PC-3 (cell line): ENCODE data around the gene LCN6. TPM values are rescaled to one million over a fixed set of nuclear protein-coding genes. Genes with fewer than 3 reads are reported as not detected.

Experiments used
- ATAC-seq: fragments of 200-7000 bp; cut with Tn5 transposase; 2 replicates; pipeline ENCODE4 v1.9.1; 2020; ENCODE audit warnings: mild to moderate bottlenecking, moderate library complexity
- BruUV-seq: library from RNA; stranded (reverse); fragments of 400-500 nt; replicated peaks from 2 replicates; lab custom pipeline; 2021; lab: Mats Ljungman, UMichigan
- CTCF ChIA-PET: fragments of 300-600 bp; sonication (Branson Sonifier 250); formaldehyde crosslinking; loops from one replicate; lab custom pipeline; 2022; ENCODE audit warnings: antibody characterized with exemption; lab: Charles Lee
- POLR2A ChIA-PET: fragments of 300-600 bp; sonication (Branson Sonifier 250); formaldehyde crosslinking; loops from one replicate; lab custom pipeline; 2022; ENCODE audit warnings: antibody characterized with exemption; ENCODE audit not compliant: unreplicated experiment; lab: Charles Lee
- DNase-seq: peaks from one replicate; pipeline ENCODE4 v3.0.0-alpha.2; 2015
- H2AFZ ChIP-seq: fragments of 300-600 bp; sonication (generic); 2 replicates; pipeline ENCODE4 v1.6.0; 2016; ENCODE audit warnings: antibody characterized with exemption, low read length
- H3F3A ChIP-seq: fragments of 300-600 bp; sonication (generic); one replicate; pipeline ENCODE4 v1.6.0; 2017; ENCODE audit warnings: antibody characterized with exemption, low read length, control low read depth, mild to moderate bottlenecking; ENCODE audit not compliant: unreplicated experiment
- H3K27ac ChIP-seq: fragments of 300-600 bp; sonication (generic); 2 replicates; pipeline ENCODE4 v1.5.1; 2016; ENCODE audit warnings: mild to moderate bottlenecking, low read length
- H3K27me3 ChIP-seq: fragments of 300-600 bp; sonication (generic); 2 replicates; pipeline ENCODE4 v1.6.1; 2016; ENCODE audit warnings: low read length, mixed read lengths
- H3K36me3 ChIP-seq: fragments of 300-600 bp; sonication (generic); 2 replicates; pipeline ENCODE4 v1.6.1; 2016; ENCODE audit warnings: low read depth, mixed run types, low read length, mixed read lengths
- H3K4me1 ChIP-seq: fragments of 300-600 bp; sonication (generic); 2 replicates; pipeline ENCODE4 v1.5.1; 2016; ENCODE audit warnings: low read length; ENCODE audit not compliant: insufficient read depth
- H3K4me2 ChIP-seq: fragments of 300-600 bp; sonication (generic); 2 replicates; pipeline ENCODE4 v1.6.0; 2016; ENCODE audit warnings: low read length
- H3K4me3 ChIP-seq: fragments of 300-600 bp; sonication (generic); 2 replicates; pipeline ENCODE4 v1.5.1; 2016; ENCODE audit warnings: mild to moderate bottlenecking, low read length, mixed read lengths
- H3K79me2 ChIP-seq: fragments of 300-600 bp; sonication (generic); 2 replicates; pipeline ENCODE4 v1.6.1; 2017; ENCODE audit warnings: low read length, mixed read lengths
- H3K9ac ChIP-seq: fragments of 300-600 bp; sonication (generic); 2 replicates; pipeline ENCODE4 v1.6.0; 2016; ENCODE audit warnings: mild to moderate bottlenecking, low read length
- H3K9me2 ChIP-seq: fragments of 300-600 bp; sonication (generic); replicated peaks from 2 replicates; pipeline ENCODE4 v1.6.1; 2016; ENCODE audit warnings: mixed run types, low read length, mixed read lengths
- H3K9me3 ChIP-seq: fragments of 300-600 bp; sonication (generic); 2 replicates; pipeline ENCODE4 v1.6.1; 2016; ENCODE audit warnings: low read length, mixed read lengths
- H4K20me1 ChIP-seq: fragments of 300-600 bp; sonication (generic); 2 replicates; pipeline ENCODE4 v1.6.1; 2016; ENCODE audit warnings: low read length, mixed read lengths
- EZH2 ChIP-seq: fragments of 300-600 bp; sonication (generic); IDR thresholded peaks from one replicate; pipeline ENCODE4 v1.6.1; 2017; ENCODE audit warnings: antibody characterized with exemption, mild to moderate bottlenecking, low read length; ENCODE audit not compliant: unreplicated experiment
- EZH2phosphoT487 ChIP-seq: fragments of 300-600 bp; sonication (generic); IDR thresholded peaks from 2 replicates; pipeline ENCODE4 v1.6.1; 2018; ENCODE audit warnings: mild to moderate bottlenecking, antibody characterized with exemption, low read length, borderline replicate concordance
- intact Hi-C: fragments of 100-400 bp; cut with micrococcal nuclease; formaldehyde crosslinking; loops from 2 replicates; pipeline ENCODE4 v1.9.0; 2023
- total RNA-seq: library from RNA; depleted of rRNA; stranded (reverse); fragments of >200 nt; gene quantifications from 2 replicates; pipeline ENCODE4 v1.2.3, GENCODE V29; 2014
- TF ChIP-seq, protein P1 (sequence below): fragments of 300-600 bp; sonication (generic); conservative IDR thresholded peaks from 2 replicates; pipeline ENCODE4 v1.5.1; 2017; ENCODE audit warnings: antibody characterized with exemption, low read depth, mild to moderate bottlenecking, low read length

LCN6 gene
- total RNA-seq, 1 experiment from 2014 or later: not detected

DNA sequence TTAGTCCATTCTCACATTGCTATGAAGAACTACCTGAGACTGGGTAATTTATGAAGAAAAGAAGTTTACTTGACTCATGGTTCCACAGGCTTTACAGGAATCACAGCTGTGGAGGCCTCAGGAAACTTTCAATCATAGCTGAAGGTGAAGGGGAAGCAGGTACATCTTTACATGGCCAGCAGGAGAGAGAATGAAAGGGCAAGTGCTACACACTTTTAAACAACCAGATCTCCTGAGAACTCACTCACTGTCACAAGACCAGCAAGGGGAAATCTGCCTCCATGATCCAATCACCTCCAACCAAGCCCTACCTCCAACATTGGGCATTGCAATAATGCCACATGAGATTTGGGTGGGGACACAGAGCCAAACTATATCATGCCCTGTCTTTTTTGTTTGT lies 3.5 kb upstream of the LCN6 start:
- Histone ChIP-seq H3F3A (no peaks in the 10 kb centered on the region), H4K20me1 (no peaks in the 10 kb centered on the region), H3K79me2 (no peaks in the 10 kb centered on the region), H3K4me2 (no peak overlapping the region), H3K27me3 (no peaks in the 10 kb centered on the region), H3K4me3 (no peak overlapping the region), H3K27ac (no peak overlapping the region), H3K9me3 (no peaks in the 10 kb centered on the region), H3K9ac (no peak overlapping the region), H3K36me3 (no peaks in the 10 kb centered on the region), H3K4me1 (no peaks in the 10 kb centered on the region), H2AFZ (no peak overlapping the region), H3K9me2 (no peaks in the 10 kb centered on the region)
- no peak for DNase-seq
- intact Hi-C loops: no loop called here
- POLR2A ChIA-PET: no interaction called here
- TF ChIP-seq EZH2 (no peak), EZH2phosphoT487 (no peak)
- TF ChIP-seq, protein P1, sequence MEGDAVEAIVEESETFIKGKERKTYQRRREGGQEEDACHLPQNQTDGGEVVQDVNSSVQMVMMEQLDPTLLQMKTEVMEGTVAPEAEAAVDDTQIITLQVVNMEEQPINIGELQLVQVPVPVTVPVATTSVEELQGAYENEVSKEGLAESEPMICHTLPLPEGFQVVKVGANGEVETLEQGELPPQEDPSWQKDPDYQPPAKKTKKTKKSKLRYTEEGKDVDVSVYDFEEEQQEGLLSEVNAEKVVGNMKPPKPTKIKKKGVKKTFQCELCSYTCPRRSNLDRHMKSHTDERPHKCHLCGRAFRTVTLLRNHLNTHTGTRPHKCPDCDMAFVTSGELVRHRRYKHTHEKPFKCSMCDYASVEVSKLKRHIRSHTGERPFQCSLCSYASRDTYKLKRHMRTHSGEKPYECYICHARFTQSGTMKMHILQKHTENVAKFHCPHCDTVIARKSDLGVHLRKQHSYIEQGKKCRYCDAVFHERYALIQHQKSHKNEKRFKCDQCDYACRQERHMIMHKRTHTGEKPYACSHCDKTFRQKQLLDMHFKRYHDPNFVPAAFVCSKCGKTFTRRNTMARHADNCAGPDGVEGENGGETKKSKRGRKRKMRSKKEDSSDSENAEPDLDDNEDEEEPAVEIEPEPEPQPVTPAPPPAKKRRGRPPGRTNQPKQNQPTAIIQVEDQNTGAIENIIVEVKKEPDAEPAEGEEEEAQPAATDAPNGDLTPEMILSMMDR: no peak
- CTCF ChIA-PET: no interaction called here
- BruUV-seq: no TSS peak
- ATAC-seq: no peak

DNA sequence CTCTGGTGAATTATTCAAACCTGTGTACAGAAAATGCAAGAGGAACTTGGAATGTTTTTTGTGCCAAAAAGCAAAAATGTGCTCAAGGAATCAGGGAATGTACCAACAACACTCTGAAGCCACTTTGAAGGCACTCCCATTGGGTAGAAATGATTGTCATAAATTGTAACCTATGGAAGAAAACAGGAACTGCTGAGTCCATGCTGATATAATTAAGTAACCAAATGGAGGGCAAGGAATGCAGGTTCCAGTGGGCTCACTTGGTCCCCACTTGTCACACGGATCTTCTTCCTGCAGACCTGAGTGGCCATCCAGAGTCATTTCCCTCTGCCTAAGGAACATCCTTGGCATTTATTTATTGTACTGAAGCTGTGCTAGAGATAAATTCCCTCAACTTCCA lies 2.9 kb upstream of the LCN6 start:
- ChIA-PET CTCF (interaction anchor here (0.7 kb wide), 1 partner anchor 316 kb away, joined by 3 read pairs; no protein-coding TSS in a partner anchor), POLR2A (no interaction called here)
- H3K9ac ChIP-seq: no peak overlapping the region
- no peak overlapping the region for H3K4me3 ChIP-seq
- H3K9me2 ChIP-seq: no peaks in the 10 kb centered on the region
- no peaks in the 10 kb centered on the region for H3K27me3 ChIP-seq
- H3F3A ChIP-seq: no peaks in the 10 kb centered on the region
- intact Hi-C loops: no loop called here
- TF ChIP-seq EZH2phosphoT487 (no peak), EZH2 (no peak)
- H2AFZ ChIP-seq: no peak overlapping the region
- H3K9me3 ChIP-seq: no peaks in the 10 kb centered on the region
- no peak overlapping the region for H3K4me2 ChIP-seq
- BruUV-seq: no TSS peak
- H3K36me3 ChIP-seq: no peaks in the 10 kb centered on the region
- no peaks in the 10 kb centered on the region for H3K79me2 ChIP-seq
- H3K4me1 ChIP-seq: no peaks in the 10 kb centered on the region
- no peaks in the 10 kb centered on the region for H4K20me1 ChIP-seq
- DNase-seq: no peak
- no peak overlapping the region for H3K27ac ChIP-seq
- ATAC-seq: no peak

- no peaks in the 10 kb centered on the region for H3K27me3 ChIP-seq
- no peaks in the 10 kb centered on the region for H3F3A ChIP-seq
- ATAC-seq: no peak; the same call in 1 of the 2 replicates
- no peak overlapping the region for H3K4me3 ChIP-seq
- intact Hi-C loops: no loop called here
- no peaks in the 10 kb centered on the region for H3K9me2 ChIP-seq
- H4K20me1 ChIP-seq: no peaks in the 10 kb centered on the region
- DNase-seq: peak; percentile 39
- no peaks in the 10 kb centered on the region for H3K4me1 ChIP-seq
- BruUV-seq: no TSS peak
- H3K79me2 ChIP-seq: no peaks in the 10 kb centered on the region
- POLR2A ChIA-PET: no interaction called here
- no peak for TF ChIP-seq EZH2phosphoT487
- no peak for TF ChIP-seq EZH2
- TF ChIP-seq, protein P1: no peak
- H3K36me3 ChIP-seq: no peaks in the 10 kb centered on the region
- CTCF ChIA-PET: interaction anchor here (0.7 kb wide), 1 partner anchor 317 kb away, joined by 3 read pairs; no protein-coding TSS in a partner anchor
- no peak overlapping the region for H2AFZ ChIP-seq
- H3K9me3 ChIP-seq: no peaks in the 10 kb centered on the region
- H3K9ac ChIP-seq: no peak overlapping the region
- no peak overlapping the region for H3K27ac ChIP-seq
- no peak overlapping the region for H3K4me2 ChIP-seq
Measured at GRCh38 chr9:136750526-136750925, 2.2 kb upstream of the LCN6 start.
